H1 (cell line): ENCODE measurements around the gene EPHA2. TPM values are rescaled to one million over a fixed set of nuclear protein-coding genes. Genes with fewer than 3 reads are reported as not detected.
A peak's percentile ranks its signal among the peaks of the same experiment; 100 is the strongest.

Source experiments
- CTCF ChIA-PET: fragments of 300-600 bp; sonication (Branson Sonifier 250); formaldehyde crosslinking; loops from one replicate; lab custom pipeline; 2021; ENCODE audit not compliant: partially characterized antibody; lab: Charles Lee
- POLR2A ChIA-PET: fragments of 300-600 bp; sonication (Branson Sonifier 250); formaldehyde crosslinking; loops from one replicate; lab custom pipeline; 2021; ENCODE audit warnings: inconsistent platforms; ENCODE audit not compliant: partially characterized antibody; lab: Charles Lee
- DNase-seq, 2 experiments: peaks; one replicate each; pipeline versions ENCODE4 v3.0.0 to v3.0.0-alpha.2; 2010 to 2022; ENCODE audit warnings: low spot score in 2 of 2, low read depth in 1 of 2, mixed read lengths in 1 of 2
- FAIRE-seq: peaks from 2 replicates; lab custom pipeline; 2011; peaks lifted over from hg19 to GRCh38; lab: Jason Lieb, UNC
- H2AFZ ChIP-seq: 2 replicates; pipeline ENCODE4 v1.8.1; 2012; ENCODE audit warnings: low read length, inconsistent platforms
- H2AK5ac ChIP-seq: 2 replicates; pipeline ENCODE4 v1.6.1; 2013; ENCODE audit warnings: low read depth, low read length
- H2BK120ac ChIP-seq: replicated peaks from 2 replicates; pipeline ENCODE3; 2013; ENCODE audit warnings: low read depth, low read length, inconsistent platforms
- H2BK12ac ChIP-seq: 2 replicates; pipeline ENCODE4 v1.6.1; 2013; ENCODE audit warnings: low read depth, low read length
- H2BK15ac ChIP-seq: 2 replicates; pipeline ENCODE4 v1.6.1; 2013; ENCODE audit warnings: low read length
- H2BK20ac ChIP-seq: 2 replicates; pipeline ENCODE4 v1.6.1; 2013; ENCODE audit warnings: low read length
- H2BK5ac ChIP-seq: 2 replicates; pipeline ENCODE4 v1.6.1; 2013; ENCODE audit warnings: low read depth, low read length
- H3K14ac ChIP-seq: 2 replicates; pipeline ENCODE4 v1.6.1; 2013; ENCODE audit warnings: inconsistent platforms; ENCODE audit not compliant: insufficient read length
- H3K18ac ChIP-seq: 2 replicates; pipeline ENCODE4 v1.6.1; 2013; ENCODE audit warnings: low read length; ENCODE audit errors: extremely low read depth
- H3K23ac ChIP-seq: 2 replicates; pipeline ENCODE4 v1.6.1; 2013; ENCODE audit warnings: inconsistent platforms; ENCODE audit not compliant: insufficient read length
- H3K23me2 ChIP-seq: 2 replicates; pipeline ENCODE4 v1.6.1; 2013; ENCODE audit warnings: low read depth, low read length
- H3K27ac ChIP-seq: 2 replicates; pipeline ENCODE4 v1.6.1; 2011; ENCODE audit warnings: low read depth, low read length, inconsistent platforms
- H3K27me3 ChIP-seq, 4 experiments: replicated peaks in 1 of 4; 1 replicate in 1 of 4; 2 replicates in 3 of 4; pipeline versions ENCODE4 v1.6.1 to v1.8.1; 2011 to 2013; ENCODE audit warnings: low read length in 3 of 4, mild to moderate bottlenecking in 3 of 4, inconsistent platforms in 2 of 4, mixed read lengths in 2 of 4, moderate library complexity in 1 of 4; ENCODE audit not compliant: control insufficient read depth in 3 of 4, insufficient read depth in 3 of 4; ENCODE audit errors: extremely low read depth in 1 of 4
- H3K36me3 ChIP-seq, 4 experiments: 2 replicates each; pipeline versions ENCODE4 v1.6.1 to v1.8.1; 2011 to 2013; ENCODE audit warnings: mild to moderate bottlenecking in 4 of 4, low read length in 3 of 4, moderate library complexity in 2 of 4, control low read depth in 1 of 4, inconsistent platforms in 1 of 4; ENCODE audit not compliant: insufficient read depth in 4 of 4, control insufficient read depth in 2 of 4
- H3K4ac ChIP-seq: replicated peaks from 2 replicates; pipeline ENCODE3; 2013; ENCODE audit warnings: low read length, low read depth, mixed read lengths, inconsistent platforms; ENCODE audit not compliant: insufficient read length
- H3K4me1 ChIP-seq, 4 experiments: replicated peaks in 1 of 4; 1 replicate in 1 of 4; 2 replicates in 3 of 4; pipeline versions ENCODE4 v1.6.1 to v1.8.1; 2011 to 2013; ENCODE audit warnings: low read length in 3 of 4, inconsistent platforms in 2 of 4, mixed read lengths in 1 of 4; ENCODE audit not compliant: insufficient read depth in 4 of 4, control insufficient read depth in 3 of 4
- H3K4me2 ChIP-seq, 2 experiments: 2 replicates each; pipeline versions ENCODE4 v1.6.1 to v1.8.1; 2011 to 2013; ENCODE audit warnings: low read depth in 2 of 2, low read length in 2 of 2, control low read depth in 1 of 2, inconsistent platforms in 1 of 2, mild to moderate bottlenecking in 1 of 2; ENCODE audit not compliant: insufficient read depth in 1 of 2
- H3K4me3 ChIP-seq, 4 experiments: fragments of 200-600, 300-600 bp in 1 of 4; sonication (generic), shearing (Covaris generic), sonication (Bioruptor Twin) in 1 of 4; 2 replicates each; pipeline versions ENCODE4 v1.5.1 to v1.8.1; 2011 to 2016; ENCODE audit warnings: low read length in 4 of 4, low read depth in 3 of 4, control low read depth in 2 of 4, inconsistent platforms in 2 of 4, mild to moderate bottlenecking in 2 of 4, mixed read lengths in 1 of 4, moderate library complexity in 1 of 4; ENCODE audit not compliant: insufficient read depth in 2 of 4; ENCODE audit errors: extremely low read depth in 1 of 4
- H3K56ac ChIP-seq: replicated peaks from 2 replicates; pipeline ENCODE3; 2013; ENCODE audit warnings: low read depth, mild to moderate bottlenecking, mixed read lengths, low read length, inconsistent platforms; ENCODE audit not compliant: insufficient read length
- H3K79me1 ChIP-seq: 2 replicates; pipeline ENCODE4 v1.6.1; 2013; ENCODE audit warnings: low read depth, low read length, control low read depth
- H3K79me2 ChIP-seq, 2 experiments: 2 replicates each; pipeline versions ENCODE4 v1.6.1 to v1.8.1; 2012 to 2013; ENCODE audit warnings: low read length in 2 of 2, mild to moderate bottlenecking in 2 of 2, inconsistent platforms in 1 of 2; ENCODE audit not compliant: insufficient read depth in 2 of 2, control insufficient read depth in 1 of 2
- H3K9ac ChIP-seq, 4 experiments: replicated peaks in 1 of 4; 1 replicate in 1 of 4; 2 replicates in 3 of 4; pipeline versions ENCODE4 v1.6.1 to v1.8.1; 2011 to 2013; ENCODE audit warnings: low read depth in 3 of 4, low read length in 3 of 4, control low read depth in 2 of 4, mild to moderate bottlenecking in 2 of 4, moderate library complexity in 2 of 4, inconsistent platforms in 1 of 4; ENCODE audit errors: extremely low read depth in 1 of 4
- H3K9me3 ChIP-seq, 2 experiments: 2 replicates each; pipeline versions ENCODE4 v1.6.1 to v1.8.1; 2012 to 2013; ENCODE audit warnings: mild to moderate bottlenecking in 2 of 2, moderate library complexity in 2 of 2, control low read depth in 1 of 2, inconsistent platforms in 1 of 2, low read depth in 1 of 2, low read length in 1 of 2, mixed read lengths in 1 of 2; ENCODE audit not compliant: insufficient read depth in 2 of 2
- H4K20me1 ChIP-seq, 2 experiments: replicated peaks in 1 of 2; 2 replicates each; pipeline versions ENCODE3 to v1.8.1; 2011 to 2013; ENCODE audit warnings: inconsistent platforms in 2 of 2, low read length in 2 of 2, mild to moderate bottlenecking in 1 of 2; ENCODE audit not compliant: insufficient read depth in 2 of 2, control insufficient read depth in 1 of 2
- H4K5ac ChIP-seq: 2 replicates; pipeline ENCODE4 v1.6.1; 2013; ENCODE audit warnings: low read length, low read depth, mixed read lengths, inconsistent platforms; ENCODE audit not compliant: insufficient read length
- H4K8ac ChIP-seq: 2 replicates; pipeline ENCODE4 v1.8.0; 2013; ENCODE audit warnings: mild to moderate bottlenecking, moderate library complexity, low read length, inconsistent platforms; ENCODE audit not compliant: insufficient read depth; ENCODE audit errors: extremely low read depth
- H4K91ac ChIP-seq: replicated peaks from 2 replicates; pipeline ENCODE3; 2013; ENCODE audit warnings: low read length, mixed read lengths, inconsistent platforms; ENCODE audit not compliant: insufficient read length
- CHD2 ChIP-seq: IDR thresholded peaks from 2 replicates; pipeline ENCODE4 v1.6.1; 2012; ENCODE audit warnings: low read length, improper control_type of control experiment
- NANOG ChIP-seq: IDR thresholded peaks from 2 replicates; pipeline ENCODE4 v1.6.1; 2011; ENCODE audit warnings: low read length, low read depth, mild to moderate bottlenecking, inconsistent platforms; ENCODE audit not compliant: insufficient read depth, poor library complexity, severe bottlenecking
- POLR2A ChIP-seq, 2 experiments: IDR thresholded peaks; 1 replicate in 1 of 2; 2 replicates in 1 of 2; pipeline ENCODE4 v1.6.1; 2011; ENCODE audit warnings: low read depth in 2 of 2, low read length in 2 of 2, mild to moderate bottlenecking in 2 of 2; ENCODE audit errors: control extremely low read depth in 1 of 2
- YY1 ChIP-seq: IDR thresholded peaks from 2 replicates; pipeline ENCODE4 v1.6.1; 2011; ENCODE audit warnings: low read depth, mild to moderate bottlenecking, low read length
- WGBS, 2 experiments: shearing (Covaris generic) in 1 of 2; methylation state at CpG; one replicate each; pipeline versions ENCODE4 v1.1.6 to v1.1.7; 2013 to 2015; ENCODE audit warnings: low lambda C conversion rate in 2 of 2, mixed read lengths in 2 of 2, inconsistent platforms in 1 of 2, low coverage in 1 of 2, missing lambda C conversion rate in 1 of 2; ENCODE audit not compliant: insufficient replicate concordance in 2 of 2, insufficient coverage in 1 of 2, insufficient read length in 1 of 2; ENCODE audit errors: extremely low coverage in 1 of 2, missing lambda C conversion rate in 1 of 2; 5-methylcytosine and 5-hydroxymethylcytosine counted together
- polyA plus RNA-seq, 7 experiments: library from polyadenylated mRNA; depleted of rRNA in 3 of 7; stranded (reverse) in 5 of 7; unstranded in 2 of 7; fragments of >200 nt in 5 of 7; fragments of 200-250 nt in 2 of 7; gene quantifications; 1 replicate in 5 of 7; 2 replicates in 1 of 7; 4 replicates in 1 of 7; pipeline versions ENCODE4 v1.2.1 to v1.2.3, GENCODE V29; 2011 to 2013; ENCODE audit warnings: missing spikeins in 2 of 7, mixed read lengths in 2 of 7
- total RNA-seq: library from RNA; stranded (reverse); fragmentation: NEBNext Ultra II Directional; extraction: Animal tissue kit (Norgen Biotek cat#: 25700); gene quantifications from 2 replicates; pipeline ENCODE4 v1.2.1, GENCODE V29; 2021

EPHA2 gene
- total and polyA plus RNA-seq, 2 of the 8 experiments (the other 6 are each of a cell fraction or from before 2014, with no cell fraction given) = 26.8 to 33.6 TPM

DNA sequence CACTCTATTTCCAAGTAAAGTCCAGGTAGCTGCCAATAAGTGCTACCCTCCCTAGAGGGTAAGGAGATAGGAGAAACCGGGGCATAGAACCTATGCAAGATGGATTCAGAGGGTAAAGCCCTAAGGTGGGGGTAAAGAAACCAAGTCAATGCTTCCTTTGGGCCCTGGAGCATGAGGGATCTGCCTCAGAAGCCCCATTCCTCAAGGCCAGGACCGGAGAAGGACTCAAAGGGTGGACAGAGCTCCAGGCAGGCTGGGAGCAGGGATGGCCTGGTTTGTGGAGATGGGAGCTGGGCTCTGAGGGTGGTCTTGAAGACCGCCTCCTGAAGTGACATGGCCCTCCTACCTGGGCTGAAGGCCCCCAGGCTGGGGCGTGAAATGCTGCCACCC is 3.9 kb downstream of the EPHA2 start:
- Histone ChIP-seq H3K79me1 (peaks cover 11% of the 10 kb centered on the region), H3K9me3 (no peaks in the 10 kb centered on the region), H3K27me3 (peaks cover 0 to 4% (median 4%) of the 10 kb centered on the region in 4 experiments; a peak in 3 of 7 replicates), H4K5ac (peak overlapping the region; percentile 25), H3K4me2 (0 out of 4 replicates have a peak overlapping the region, but pooled peaks of 1 of the 2 experiments have one; percentile 64), H2AFZ (no peak overlapping the region), H3K14ac (no peak overlapping the region), H3K27ac (peak overlapping the region; percentile 65; the same call in 1 of the 2 replicates), H3K4ac (peak overlapping the region; percentile 98), H3K4me3 (no peak overlapping the region), H2BK5ac (peak overlapping the region; percentile 94), H2AK5ac (peak overlapping the region; percentile 91; the same call in 1 of the 2 replicates), H2BK12ac (peak overlapping the region; percentile 77; the same call in 1 of the 2 replicates), H3K18ac (peak overlapping the region; percentile 95), H2BK20ac (0 out of 2 replicates have a peak overlapping the region, but pooled peaks have one; percentile 66), H2BK120ac (peak overlapping the region; percentile 85), H3K9ac (no peak overlapping the region), H3K56ac (no peak overlapping the region), H3K36me3 (peaks cover 4 to 23% (median 17%) of the 10 kb centered on the region in 4 experiments; a peak in 7 of 8 replicates), H3K23ac (no peak overlapping the region), H4K20me1 (peaks cover 10 to 20% of the 10 kb centered on the region in 2 experiments), H4K8ac (peak overlapping the region; percentile 5; the same call in 1 of the 2 replicates), H3K79me2 (peaks cover 9 to 76% of the 10 kb centered on the region in 2 experiments; a peak in 3 of 4 replicates), H2BK15ac (no peak overlapping the region), H4K91ac (peak overlapping the region; percentile 94), H3K23me2 (peaks cover 13% of the 10 kb centered on the region), H3K4me1 (peaks cover 11 to 49% (median 35%) of the 10 kb centered on the region in 4 experiments)
- 0 out of 3 replicates have a peak, but pooled peaks of 1 of the 2 experiments have one; percentile 2 for TF ChIP-seq POLR2A (IDR thresholded peaks at IDR 0.05; ENCODE audit: control extremely low read depth in 1 of 2, low read depth in 2 of 2, low read length in 2 of 2)
- no peak for TF ChIP-seq CHD2
- no peak for TF ChIP-seq NANOG
- no peak for TF ChIP-seq YY1
- POLR2A ChIA-PET = interaction anchor here (1.0 to 8.4 kb wide), 4 partner anchors 13 to 69 kb away, joined by 4 to 104 read pairs (median 5); no protein-coding TSS in a partner anchor
- FAIRE-seq = no peak
- DNase-seq = no peak
- CTCF ChIA-PET = interaction anchor here (0.6 to 14.5 kb wide), 5 partner anchors 11 to 78 kb away, joined by 3 to 202 read pairs (median 28); no protein-coding TSS in a partner anchor
- WGBS, 2 experiments = 95% methylated on average over 4 of the region's 4 CpGs; no CpG with 5 or more reads in 1 of the 2 experiments
